HG03575 (cell line): ENCODE data around the gene GLMN.
"Not testable (repeated sequence)": the region's sequence is repeated elsewhere in the genome, so short reads cannot be mapped to it uniquely, and the experiment has no call there.

Experiments
- ATAC-seq: cut with Tn5 transposase; IDR thresholded peaks from one replicate; pipeline ENCODE4 v1.9.1; 2021; ENCODE audit not compliant: unreplicated experiment, insufficient number of reproducible peaks, low FRiP score; ENCODE audit errors: extremely low read depth

The GLMN gene

GRCh38 chr1:92301021-92301420 is 2.2 kb upstream of the GLMN start:
- ATAC-seq, result no peak

GRCh38 chr1:92299477-92300150 is 827 bp upstream of the GLMN start:
- ATAC-seq, result no peak

GRCh38 chr1:92298213-92298572 is 594 bp downstream of the GLMN start:
- no peak for ATAC-seq

- ATAC-seq, result no peak
These were observed 7.3 kb downstream of the GLMN start for GRCh38 chr1:92291372-92291999.

- ATAC-seq, result not testable (repeated sequence)
These were observed 17.4 kb downstream of the GLMN start for GRCh38 chr1:92281411-92281810.

GRCh38 chr1:92279781-92280180 is 19.0 kb downstream of the GLMN start:
- ATAC-seq, result not testable (repeated sequence)

- no peak for ATAC-seq
These were observed 21.6 kb downstream of the GLMN start for GRCh38 chr1:92277105-92277723.

GRCh38 chr1:92276082-92276481 is 22.7 kb downstream of the GLMN start:
- no peak for ATAC-seq

GRCh38 chr1:92274939-92275338 is 23.8 kb downstream of the GLMN start:
- no peak for ATAC-seq

GRCh38 chr1:92273039-92273438 is 25.7 kb downstream of the GLMN start:
- ATAC-seq, result no peak

- ATAC-seq, result no peak
These were observed 36.3 kb downstream of the GLMN start for GRCh38 chr1:92262516-92262915.

GRCh38 chr1:92259350-92259749 is 39.4 kb downstream of the GLMN start:
- ATAC-seq, result no peak

- not testable (repeated sequence) for ATAC-seq
These were observed 44.1 kb downstream of the GLMN start for GRCh38 chr1:92254714-92255113.

- ATAC-seq, result no peak
These were observed 54.4 kb downstream of the GLMN start for GRCh38 chr1:92244376-92244775.

- no peak for ATAC-seq
These were observed 58.8 kb downstream of the GLMN start for GRCh38 chr1:92240034-92240433.

- no peak for ATAC-seq
These were observed 68.1 kb downstream of the GLMN start for GRCh38 chr1:92230736-92231135.

- no peak for ATAC-seq
These were observed 70.4 kb downstream of the GLMN start for GRCh38 chr1:92228401-92228800.

GRCh38 chr1:92219028-92219427 is 79.8 kb downstream of the GLMN start:
- no peak for ATAC-seq

- ATAC-seq, result no peak
These were observed 80.2 kb downstream of the GLMN start for GRCh38 chr1:92218559-92218958.

GRCh38 chr1:92217721-92218120 is 81.1 kb downstream of the GLMN start, which contains the start of gene C1orf146:
TSS of gene C1orf146 (plus strand) at chr1:92217915. CDS start at chr1:92231421, 13,506 bp downstream.
- ATAC-seq, result no peak
